Measurements from ENCODE around the gene CAPN3. TPM values are rescaled to one million over a fixed set of nuclear protein-coding genes. Genes with fewer than 3 reads are reported as not detected.

The CAPN3 gene
- polyA plus RNA-seq, 3 donors = 28.7 to 37.7 (median 33.0) TPM

DNA sequence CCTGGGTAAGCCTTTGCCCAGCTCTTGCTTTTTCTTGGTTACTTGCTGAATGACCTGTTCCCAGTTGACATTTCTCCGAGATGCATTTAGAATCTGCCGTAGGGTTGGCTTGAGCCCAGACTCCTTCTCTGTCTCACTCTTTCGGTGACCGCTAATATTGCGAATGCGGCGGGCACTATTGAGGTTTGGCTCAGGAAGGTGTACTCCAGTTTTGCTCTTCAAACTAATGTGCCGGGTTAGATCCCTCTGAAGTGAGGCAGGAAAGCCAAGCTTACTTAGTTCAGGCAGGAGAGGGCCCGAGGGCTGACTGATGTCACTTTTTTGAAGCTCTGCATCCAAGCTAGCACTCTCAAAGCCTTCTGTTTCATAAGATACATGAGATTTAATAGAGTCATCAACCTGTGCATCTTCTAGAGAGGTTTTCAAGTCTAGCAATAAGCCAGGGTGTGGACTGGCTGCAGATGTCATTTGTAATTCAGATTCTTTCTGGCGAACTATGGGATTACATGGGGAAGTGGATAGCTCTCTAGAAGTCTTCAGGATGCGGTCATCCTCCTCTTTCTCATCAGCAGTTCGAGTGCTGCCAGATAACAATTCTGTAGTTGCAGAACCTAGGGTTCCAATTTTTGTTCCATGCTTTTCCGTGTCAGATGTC, 90.6 kb downstream of the CAPN3 start:
- no peak for DNase-seq

GRCh38 chr15:42450425-42450790, 91.1 kb downstream of the CAPN3 start:
- no peak for DNase-seq

GRCh38 chr15:42453826-42454225, 94.5 kb downstream of the CAPN3 start:
- no peak for DNase-seq

DNA sequence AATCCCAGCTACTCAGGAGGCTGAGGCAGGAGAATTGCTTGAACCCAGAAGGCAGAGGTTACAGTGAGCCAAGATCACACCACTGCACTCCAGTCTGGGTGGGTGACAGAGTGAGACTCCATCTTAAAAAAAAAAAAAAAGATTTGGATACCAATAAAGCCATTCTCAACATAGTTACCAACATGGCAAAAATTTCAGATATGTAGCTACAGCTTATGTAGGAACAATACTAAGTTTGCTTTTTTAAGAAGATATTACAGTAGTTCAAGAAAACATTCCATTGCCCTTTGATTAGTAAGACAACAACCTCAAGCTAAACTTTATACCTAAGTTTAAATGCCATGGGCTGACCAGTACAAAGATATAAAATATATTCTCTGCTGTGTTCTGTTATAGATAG, 97.2 kb downstream of the CAPN3 start:
- no peak for DNase-seq

DNA sequence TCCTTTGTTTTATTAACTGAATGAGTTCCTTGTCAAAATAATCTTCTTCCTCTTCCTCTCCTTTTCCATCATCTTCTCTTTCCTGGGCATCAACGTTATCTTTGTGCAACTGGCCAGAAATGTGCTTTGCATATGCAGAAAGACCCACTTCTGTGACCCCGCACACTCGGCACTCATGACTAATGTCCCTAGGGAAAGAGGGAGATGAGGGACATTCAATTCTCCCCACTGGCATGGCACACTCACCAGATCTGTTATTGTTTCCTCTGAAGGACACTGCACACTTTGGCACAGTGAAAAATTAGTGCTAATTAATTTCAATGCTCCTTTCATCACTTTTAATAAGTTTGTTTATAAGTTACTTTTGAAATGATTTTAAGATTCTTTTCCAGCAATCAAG, 97.7 kb downstream of the CAPN3 start:
- no peak for DNase-seq

GRCh38 chr15:42457445-42458442, 98.4 kb downstream of the CAPN3 start:
- peak; percentile 92 for DNase-seq

GRCh38 chr15:42461261-42461660, 102.0 kb downstream of the CAPN3 start:
- no peak for DNase-seq

Other genes with a start within 250 kb of the CAPN3 start
- 10 to 100 TPM; 24.5 to 37.4 (median 35.3) TPM for gene PLA2G4F, start 202.9 kb upstream of the CAPN3 start, polyA plus RNA-seq (ENCODE audit: insufficient read length in 3 of 3)
- gene VPS39, start 151.2 kb upstream of the CAPN3 start, polyA plus RNA-seq (ENCODE audit: insufficient read length in 3 of 3) = 10 to 100 TPM; 58.1 to 88.5 (median 83.8) TPM
- gene GANC, start 86.3 kb upstream of the CAPN3 start, polyA plus RNA-seq (ENCODE audit: insufficient read length in 3 of 3) = 10 to 100 TPM; 23.8 to 32.4 (median 30.1) TPM
- gene TMEM87A, start 86.1 kb upstream of the CAPN3 start, polyA plus RNA-seq (ENCODE audit: insufficient read length in 3 of 3) = 10 to 100 TPM; 47.7 to 55.5 (median 55.2) TPM
- 10 to 100 TPM; 40.6 to 57.9 (median 48.1) TPM for gene ZNF106, start 131.6 kb downstream of the CAPN3 start, polyA plus RNA-seq (ENCODE audit: insufficient read length in 3 of 3)
- 100 to 1,000 TPM in 1 of 3 donors, 10 to 100 TPM in 2; 91.6 to 123 (median 92.3) TPM for gene SNAP23, start 136.1 kb downstream of the CAPN3 start, polyA plus RNA-seq (ENCODE audit: insufficient read length in 3 of 3)
- 10 to 100 TPM; 20.3 to 27.2 (median 24.2) TPM for gene LRRC57, start 189.3 kb downstream of the CAPN3 start, polyA plus RNA-seq (ENCODE audit: insufficient read length in 3 of 3)
- 10 to 100 TPM; 18.2 to 23.5 (median 21.6) TPM for gene HAUS2, start 189.3 kb downstream of the CAPN3 start, polyA plus RNA-seq (ENCODE audit: insufficient read length in 3 of 3)
- gene STARD9, start 216.1 kb downstream of the CAPN3 start, polyA plus RNA-seq (ENCODE audit: insufficient read length in 3 of 3) = 10 to 100 TPM in 2 of 3 donors, 1 to 10 TPM in 1; 7.7 to 13.4 (median 13.4) TPM

All from renal pelvis (tissue), 4 donors.